NCI-H524 (cell line): ENCODE measurements around the gene SHISAL1.
"Not testable (repeated sequence)": the region's sequence is repeated elsewhere in the genome, so short reads cannot be mapped to it uniquely, and the experiment has no call there.

Source experiments
- DNase-seq, 2 experiments: peaks; one replicate each; lab custom pipeline; 2025; lab: John Stamatoyannopoulos, UW

The SHISAL1 gene

DNA sequence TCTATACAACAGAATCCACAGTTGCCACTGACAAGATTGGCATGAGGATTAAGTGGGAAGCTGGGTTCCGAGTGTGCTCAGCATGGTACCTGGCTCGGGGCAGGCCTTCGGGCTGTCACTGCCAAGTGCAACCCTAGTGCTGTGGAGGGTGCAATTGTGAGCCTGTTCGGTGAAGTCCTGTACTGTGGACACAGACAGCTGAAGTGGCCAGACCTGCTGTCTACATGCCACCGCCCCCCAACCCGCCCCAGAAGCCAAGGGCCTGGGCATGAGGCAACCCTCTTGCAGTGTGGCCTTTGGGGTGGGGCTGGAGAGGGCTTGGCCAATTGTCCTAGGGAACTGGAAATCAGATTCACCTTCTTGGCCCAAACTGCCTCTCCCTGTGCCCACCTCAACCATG is 15.6 kb upstream of the SHISAL1 start:
- no peak for DNase-seq

DNA sequence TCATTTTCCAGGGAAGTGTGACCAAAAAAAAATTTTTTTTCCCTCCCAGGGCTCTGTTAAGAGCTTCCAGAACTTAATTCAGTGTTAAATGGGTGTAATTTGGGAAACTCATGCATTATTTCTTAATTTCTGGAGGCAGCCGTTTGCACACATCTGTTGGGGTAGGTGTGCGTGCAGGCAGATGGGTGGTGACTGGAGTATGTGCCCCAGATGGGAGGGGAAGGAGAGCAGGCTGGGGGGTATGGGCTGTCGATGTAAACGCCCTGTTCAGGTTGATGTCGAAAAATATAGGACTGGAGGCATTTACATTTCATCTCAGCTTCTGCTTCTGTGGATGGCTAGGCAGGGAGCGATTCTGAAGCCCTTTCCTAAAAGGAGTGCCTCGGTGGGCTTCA is 13.7 kb upstream of the SHISAL1 start:
- DNase-seq = peak; percentile 68 to 83

DNA sequence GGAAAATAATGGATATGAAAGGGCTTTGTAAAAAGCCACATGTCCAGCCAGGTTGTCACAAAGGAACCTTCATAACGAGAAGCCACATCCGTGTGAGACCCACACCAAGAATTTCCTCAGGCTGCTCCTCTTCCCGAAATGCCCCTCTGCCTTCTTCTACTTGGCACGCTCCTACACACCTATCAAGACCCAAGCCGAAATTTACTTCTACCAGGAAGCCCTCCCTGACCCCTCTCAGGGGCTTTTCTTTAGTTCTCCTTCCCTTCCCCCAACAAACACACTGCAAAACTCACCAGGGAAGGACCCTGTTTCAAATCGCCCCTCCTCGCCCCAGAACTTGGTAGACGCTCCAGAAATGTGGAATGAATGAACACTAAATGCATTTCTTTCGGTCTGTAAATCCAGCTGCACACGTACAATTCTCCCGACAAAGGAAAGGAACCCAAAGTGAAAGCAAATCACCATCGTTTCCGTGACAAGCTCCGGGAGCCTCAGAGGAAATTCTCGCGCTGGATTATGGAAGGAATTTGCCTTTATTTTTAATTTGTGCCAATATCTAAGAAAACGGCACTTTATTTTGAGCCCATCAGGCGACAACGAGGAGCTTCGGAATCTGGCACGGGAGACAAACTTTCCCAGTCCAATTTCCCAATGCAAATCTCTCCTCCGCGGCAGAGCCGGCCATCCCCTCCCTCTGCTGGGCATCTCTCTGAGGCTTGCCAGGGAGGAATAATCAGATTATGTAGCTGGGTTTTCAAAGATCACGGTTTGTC is 13.2 kb upstream of the SHISAL1 start:
- DNase-seq = peak; percentile 68 to 70

DNA sequence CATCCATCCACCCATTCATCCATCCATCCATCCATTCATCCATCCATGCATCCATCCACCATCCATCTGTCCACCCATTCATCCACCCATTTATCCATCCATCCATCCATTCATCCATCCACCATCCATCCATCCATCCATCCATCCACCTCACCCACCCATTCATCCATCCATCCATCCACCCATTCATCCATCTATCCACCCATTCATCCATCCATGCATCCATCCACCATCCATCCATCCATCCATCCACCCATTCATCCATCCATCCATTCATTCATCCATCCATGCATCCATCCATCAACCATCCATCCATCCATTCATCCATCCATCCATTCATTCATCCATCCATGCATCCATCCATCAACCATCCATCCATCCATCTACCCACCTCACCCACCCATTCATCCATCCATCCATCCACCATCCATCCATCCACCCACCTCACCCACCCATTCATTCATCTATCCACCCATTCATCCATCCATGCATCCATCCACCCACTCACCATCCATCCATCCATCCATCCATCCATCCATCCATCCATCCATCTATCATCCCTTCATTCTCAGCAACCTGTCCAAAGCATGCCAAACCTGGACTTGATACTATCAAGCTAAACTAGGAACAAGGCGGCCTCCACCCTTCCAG is 10.5 kb upstream of the SHISAL1 start:
- not testable (repeated sequence) for DNase-seq

DNA sequence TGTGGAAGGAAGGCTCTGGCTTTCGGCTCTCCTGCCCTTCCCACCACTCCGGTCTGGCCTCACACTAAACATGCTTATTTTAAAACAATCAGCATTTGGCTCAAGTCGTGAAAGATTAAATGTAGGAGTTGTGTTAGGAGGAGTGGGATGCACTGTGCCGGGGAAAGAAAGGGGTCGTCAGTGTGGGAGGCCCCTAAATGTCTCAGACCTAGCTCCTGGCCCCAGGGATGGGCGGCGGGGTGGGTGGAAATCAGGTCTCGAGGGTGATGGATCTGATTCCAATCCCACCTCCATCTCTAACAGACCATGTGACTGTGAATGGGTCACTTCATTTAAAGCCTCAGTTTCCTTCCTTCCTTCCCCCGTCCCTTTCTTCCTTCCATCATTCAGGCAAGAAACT is 6.9 kb upstream of the SHISAL1 start:
- DNase-seq = no peak

DNA sequence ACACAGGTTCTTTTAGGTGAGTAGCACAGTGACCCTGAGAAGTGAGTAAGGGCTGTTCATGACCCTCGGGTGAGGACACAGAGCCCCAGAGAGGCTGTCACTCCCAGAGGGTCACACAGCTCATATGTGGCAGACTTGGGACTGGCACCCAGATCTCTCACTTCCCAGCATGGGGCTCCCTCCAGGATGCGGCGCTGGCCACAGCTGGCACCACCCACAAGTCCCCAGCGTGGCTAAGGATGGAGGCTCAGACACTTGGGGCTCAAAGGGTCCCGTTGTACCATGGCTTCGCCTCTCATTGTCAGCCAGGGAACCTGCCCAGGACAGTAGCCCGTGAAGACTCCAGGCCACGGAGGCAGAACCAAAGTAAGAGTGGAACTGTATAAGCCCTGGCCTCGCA is 6.0 kb upstream of the SHISAL1 start:
- no peak for DNase-seq

DNA sequence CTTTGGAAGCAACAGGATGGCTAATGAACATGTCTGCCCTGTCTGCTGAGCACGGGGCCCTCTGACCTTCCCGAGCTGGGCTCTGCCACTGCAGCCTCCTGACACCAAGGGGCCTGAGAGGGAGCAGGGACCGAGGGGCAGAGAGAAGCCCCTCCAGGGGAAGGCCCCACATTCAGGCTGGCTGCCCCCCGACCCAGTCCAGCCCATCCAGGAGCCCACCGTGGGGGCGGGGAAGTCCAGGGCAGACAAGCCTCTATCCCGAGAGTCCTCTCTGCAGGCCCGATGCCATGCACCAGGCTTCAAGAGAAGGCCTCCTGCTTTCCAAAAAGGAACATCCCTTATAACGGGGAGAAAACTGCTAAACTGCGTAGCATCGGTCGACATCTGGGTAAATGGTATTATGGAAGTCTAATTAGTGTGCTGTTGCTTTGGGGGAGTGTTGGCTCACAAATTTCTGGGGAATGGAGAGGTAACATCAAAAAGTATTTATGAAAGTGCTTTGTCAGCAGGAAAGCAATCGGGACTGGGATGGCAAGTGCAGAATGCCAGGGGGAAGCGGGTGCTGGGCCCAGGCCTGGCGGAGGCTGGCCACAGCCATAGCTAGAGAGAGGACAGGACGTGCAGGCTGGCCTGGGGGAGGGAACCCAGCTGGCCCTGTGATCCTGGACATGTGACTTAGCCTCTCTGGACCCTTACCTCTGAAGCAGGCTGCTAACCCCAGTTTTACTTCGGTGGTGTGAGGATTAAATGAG is 5.3 kb upstream of the SHISAL1 start:
- DNase-seq = no peak

DNA sequence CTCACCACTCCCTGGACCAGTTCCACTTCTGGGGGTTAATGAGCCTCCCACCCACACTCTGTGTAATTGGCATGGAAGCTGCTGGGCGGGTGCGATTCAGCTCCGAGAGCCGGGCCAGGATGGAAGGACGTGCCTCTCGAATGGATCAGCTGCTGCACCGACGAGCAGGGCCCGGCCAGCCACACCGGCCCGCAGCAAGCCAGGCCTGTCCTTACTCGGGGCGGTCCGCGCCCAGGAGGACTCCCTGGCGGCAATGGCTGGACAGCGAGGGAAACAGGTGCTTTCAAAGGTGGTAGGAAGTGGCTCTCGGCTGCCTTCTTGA is 4.3 kb upstream of the SHISAL1 start:
- no peak for DNase-seq

DNA sequence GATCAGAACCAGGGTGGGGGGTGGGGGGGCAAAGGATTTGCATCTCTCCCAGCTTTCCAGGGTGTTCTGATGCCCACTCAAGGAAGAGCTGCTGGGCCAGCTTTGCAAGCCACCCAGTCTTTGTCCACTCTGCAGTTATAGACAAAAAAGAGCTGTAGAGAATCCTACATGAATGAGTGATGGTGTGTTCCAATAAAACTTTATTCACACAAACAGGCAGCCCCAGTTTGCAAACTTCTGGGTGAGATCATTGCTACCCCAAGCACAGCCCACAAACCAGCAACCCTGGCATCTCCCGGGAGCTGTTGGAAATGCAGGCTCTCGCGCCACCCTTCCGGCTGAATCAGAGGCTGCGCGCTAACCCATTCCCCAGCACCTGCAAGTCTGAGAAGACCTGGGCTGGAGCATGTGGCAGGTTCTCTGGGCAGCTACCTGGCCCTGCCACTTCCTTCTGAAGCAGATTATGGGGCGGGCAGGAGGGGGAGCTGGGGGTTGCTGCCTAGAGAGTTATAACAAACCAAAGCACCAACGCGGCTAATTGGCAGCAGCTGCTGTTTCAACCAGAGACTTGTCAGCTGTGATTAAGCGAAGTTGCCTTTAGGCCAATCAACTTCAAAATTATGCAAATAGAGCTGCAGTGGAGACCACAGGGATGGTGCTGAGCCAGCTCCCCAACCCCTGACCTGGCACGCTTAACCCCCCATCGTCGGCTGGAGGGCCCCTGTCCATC is 3.8 kb upstream of the SHISAL1 start:
- peak in 1 of 2 experiments; percentile 52 for DNase-seq

DNA sequence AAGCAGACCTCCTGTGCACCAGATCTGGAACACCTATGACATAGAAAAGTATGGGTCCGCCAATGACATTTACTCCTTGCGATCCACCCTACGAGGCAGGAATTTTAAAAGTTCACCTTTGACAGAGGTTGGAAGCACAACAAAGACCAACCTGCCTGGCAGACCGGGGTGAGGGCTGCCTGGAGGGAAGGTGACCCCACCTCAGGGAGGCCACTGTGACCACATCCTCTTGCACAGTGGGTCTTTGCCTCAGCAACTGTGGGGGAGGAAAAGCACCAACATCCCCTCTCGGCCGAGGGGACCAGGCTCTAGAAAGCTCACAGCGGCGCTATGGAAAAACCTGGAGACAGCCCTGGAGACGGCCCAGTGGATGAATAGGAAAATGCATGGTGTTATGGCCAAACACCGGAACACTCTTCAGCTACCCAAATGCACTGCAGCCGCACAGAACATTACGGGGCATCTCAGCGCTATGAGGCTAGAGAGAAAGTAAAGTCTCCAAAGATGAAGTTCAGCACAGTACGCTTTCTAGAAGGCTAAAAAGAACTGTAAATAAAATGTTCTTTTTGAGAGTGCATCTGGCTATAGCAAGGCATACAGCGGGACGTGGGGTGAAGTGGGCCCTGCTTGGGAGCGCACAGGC is 1.8 kb upstream of the SHISAL1 start:
- no peak for DNase-seq

DNA sequence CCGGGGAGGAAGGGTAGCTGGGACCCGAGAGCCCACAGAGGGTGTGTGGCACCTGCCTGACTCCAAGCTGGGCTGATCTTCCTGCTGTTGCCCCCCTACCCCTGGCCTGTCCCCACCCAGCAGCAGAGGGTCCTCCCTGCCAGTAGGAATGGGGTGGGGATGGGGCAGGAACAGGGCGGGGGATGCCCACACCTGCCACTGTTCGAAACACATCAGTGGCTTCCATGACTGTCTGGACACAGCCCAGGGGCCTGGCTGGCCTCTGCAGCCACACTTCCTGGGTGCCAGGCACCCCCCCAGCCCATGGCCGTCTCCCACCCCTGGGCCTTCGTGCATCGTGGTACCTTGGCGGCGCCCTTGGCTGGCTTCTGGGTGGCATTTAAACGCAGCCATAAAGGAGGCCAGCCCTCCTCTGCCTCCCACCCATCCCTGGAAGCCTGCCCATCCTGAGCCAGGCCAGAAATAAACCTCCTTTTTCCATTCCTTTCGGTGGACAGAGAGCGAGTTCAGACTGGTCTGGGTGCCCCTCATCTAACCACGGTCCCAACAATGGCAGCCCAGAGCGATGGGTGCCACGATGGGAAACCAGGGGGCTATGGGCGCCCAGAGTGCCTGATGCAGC is 745 bp upstream of the SHISAL1 start:
- no peak for DNase-seq

DNA sequence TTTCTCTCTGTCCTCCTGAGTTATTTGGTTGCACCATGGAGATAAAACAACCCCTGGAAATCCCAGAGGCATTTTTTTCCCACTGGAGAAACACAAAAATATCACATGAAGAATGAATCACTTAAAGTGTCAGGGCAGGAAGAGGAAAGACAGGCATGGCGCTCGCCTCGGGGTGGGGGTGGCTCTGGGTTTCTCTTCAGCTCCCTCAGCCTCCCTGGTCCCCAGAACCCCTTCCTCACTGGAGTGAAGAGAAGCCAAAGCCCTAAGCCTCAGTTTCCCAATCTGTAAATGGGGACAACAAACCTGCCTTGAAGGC is 938 bp downstream of the SHISAL1 start:
- no peak for DNase-seq

DNA sequence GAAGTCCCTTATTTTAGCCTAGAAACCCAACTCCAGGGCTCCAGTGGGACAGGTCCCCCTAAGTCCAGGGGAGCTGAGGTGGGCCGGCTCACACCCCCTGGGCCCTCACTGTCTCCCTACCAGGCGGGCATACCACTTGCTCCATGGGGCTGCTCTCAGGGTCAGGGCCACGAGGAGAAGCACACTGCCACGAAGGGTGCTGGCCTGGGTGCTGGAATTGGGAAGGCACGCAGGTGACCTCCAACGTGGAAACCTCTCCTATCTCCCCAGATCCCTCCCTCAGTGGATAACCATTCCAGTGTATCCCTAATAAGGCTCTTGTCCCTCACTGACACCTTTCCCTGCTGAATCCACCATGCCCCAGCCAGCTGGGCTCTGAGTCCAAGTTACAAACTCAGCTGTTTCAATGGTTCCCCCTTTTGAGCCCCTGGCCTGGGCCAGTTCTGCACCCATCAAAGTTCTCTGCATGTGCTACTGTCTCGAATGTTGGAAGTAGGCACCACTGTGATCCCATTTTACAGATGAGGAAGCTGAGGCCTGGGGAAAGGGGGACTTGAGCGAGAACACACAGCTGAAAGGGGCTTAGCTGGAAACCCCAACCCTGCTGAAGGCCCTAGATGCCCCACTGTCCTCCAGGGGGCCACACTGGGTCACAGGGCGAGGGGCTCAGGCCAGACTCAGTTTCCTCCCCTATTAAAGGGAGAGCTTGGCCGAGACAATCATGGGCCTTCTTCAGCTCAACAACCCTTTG is 1.5 kb downstream of the SHISAL1 start:
- no peak for DNase-seq

DNA sequence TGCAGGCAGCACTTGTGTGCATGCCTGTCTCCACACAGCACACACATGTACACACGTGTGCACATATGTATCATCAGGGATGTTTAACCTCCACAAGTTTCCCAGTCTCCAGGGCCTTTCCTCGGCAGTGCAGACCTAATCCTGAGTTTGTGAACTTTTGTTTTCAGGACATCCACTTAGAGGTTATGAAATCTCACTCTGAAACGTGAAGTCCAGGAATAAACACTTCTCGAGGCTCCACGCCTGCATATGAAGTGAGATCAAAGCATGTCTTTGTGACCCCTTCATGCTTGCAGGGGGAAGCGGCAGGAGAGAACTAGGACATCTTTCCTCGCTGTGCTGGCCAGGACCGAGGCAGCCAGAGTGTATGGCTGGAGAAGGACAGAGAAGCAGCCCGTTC is 3.1 kb downstream of the SHISAL1 start:
- no peak for DNase-seq

DNA sequence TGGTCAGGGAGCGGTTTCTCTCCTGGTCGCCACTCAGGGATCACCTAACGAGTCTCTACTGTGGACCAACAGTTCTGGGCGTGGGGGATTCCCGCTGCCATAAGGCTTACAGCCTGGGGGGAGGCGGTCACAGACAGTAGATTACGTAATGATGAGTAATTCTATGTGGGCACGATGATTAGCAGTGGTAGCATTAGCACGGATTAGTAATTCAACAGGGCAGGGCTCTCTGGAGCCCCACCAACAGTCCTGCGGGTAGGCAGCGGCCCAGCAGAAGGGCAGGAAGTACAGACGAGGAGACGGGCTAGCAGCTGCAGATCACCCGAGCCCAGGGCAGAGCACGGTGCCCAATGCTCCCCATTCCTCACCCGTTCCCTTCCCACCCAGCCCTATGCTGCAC is 3.6 kb downstream of the SHISAL1 start:
- peak; percentile 60 to 91 for DNase-seq

DNA sequence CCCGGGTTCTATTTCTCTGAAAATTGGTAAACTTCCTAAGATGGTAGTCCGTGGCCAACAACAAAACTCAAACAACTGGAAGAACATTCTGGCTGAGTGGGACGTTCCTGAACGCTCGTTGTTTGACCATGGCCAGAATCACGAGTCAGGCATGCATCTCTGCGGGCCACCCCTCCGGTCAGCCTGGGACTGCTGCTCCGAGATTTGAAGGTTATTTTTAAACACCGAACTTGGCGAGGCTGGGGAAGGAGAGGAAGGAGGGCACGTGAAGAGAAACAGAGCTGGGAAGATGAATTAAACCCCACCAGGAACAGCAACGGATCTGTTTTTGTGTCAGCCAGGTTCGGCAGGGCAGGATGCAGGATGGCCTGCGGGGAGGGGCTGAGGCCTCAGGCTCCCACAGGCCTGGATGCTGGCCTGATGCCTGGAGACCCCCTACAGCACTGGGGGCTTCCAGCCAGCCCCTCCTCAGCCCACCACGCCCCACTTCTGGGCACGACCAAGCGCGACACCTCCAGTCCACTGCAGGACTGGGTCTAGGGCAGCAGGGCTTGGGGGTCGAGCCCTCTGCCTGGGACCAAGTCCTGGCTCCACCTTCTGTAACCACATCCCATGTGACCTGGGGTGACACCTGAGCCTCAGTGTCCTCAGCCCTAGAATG is 5.1 kb downstream of the SHISAL1 start:
- DNase-seq = no peak

DNA sequence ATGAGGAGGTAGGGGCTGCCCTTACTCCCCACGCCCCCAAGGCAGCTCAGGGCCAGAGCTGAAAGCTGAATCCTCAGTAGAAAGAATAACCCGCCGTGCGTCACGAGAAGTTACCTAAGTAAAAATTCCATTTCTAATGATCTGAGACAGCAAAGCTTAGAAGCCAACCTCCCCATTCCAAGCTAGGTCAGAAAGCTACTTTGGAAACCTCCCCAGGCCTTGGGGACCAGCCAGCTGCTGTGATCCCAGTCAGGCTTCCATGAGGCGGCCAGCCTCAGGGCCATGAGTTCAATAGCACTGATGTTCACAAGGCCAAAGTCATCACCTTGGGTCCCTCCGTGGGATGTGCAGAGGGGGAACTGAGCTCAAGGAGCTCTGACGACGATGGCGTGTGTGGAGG is 6.9 kb downstream of the SHISAL1 start:
- no peak for DNase-seq

DNA sequence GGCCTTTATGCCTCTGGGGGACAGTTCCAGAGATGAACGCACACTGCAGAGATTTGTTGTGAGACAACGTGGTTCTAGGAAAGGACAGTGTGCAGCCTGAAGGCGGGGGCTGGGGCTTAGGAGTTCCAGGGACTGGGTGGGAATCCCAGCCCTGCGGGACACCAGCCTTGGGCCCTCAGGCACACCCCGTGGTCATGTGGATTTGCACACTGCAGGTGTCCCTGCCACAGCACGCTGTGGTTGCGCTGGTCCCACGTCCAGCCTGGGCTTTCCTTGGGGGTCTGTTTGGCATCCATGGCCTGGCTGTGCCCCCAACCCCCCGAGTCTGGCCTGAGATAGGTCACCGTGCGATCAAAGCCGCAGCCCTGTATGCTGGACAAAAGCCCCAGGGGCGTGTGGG is 7.3 kb downstream of the SHISAL1 start:
- no peak for DNase-seq

DNA sequence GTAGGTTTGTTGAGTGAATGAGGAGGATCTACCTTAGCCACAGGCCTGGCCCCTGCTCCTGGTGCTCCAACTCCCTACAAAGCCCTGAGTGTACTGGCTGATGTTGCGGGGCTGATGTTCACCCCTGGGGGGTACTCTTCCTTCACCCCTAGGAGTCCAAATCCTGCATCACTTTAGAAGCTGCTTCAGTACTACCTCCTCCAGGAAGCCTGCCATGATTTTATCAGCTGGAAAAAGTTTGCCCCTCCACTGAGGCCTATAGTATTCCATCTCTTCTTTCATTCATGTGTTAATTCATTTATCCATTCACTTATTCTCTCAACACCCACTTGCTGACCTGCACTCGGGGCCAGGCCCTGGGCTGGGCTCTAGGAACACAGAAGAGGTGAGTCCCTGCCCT is 7.8 kb downstream of the SHISAL1 start:
- DNase-seq = no peak

DNA sequence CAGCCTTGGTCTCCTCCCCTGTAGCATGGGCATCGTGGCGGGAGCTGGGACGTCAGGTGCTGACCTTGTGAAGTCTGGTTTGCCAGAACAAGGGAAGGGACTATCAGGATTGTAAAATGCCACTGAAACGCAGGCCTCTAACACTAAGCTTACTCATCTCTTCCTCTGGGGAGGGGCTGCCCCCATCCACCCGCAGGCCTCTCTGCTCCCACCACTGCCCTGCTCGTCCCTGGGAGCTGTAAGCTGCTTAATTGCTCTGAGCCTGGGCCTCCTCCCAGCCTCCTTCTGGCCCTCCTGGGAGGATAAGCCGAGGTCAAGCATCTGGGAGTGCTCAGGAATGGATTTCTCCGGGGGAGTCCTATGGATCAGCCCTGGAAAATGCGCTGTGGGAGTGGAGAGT is 8.4 kb downstream of the SHISAL1 start:
- peak; percentile 38 to 69 for DNase-seq

DNA sequence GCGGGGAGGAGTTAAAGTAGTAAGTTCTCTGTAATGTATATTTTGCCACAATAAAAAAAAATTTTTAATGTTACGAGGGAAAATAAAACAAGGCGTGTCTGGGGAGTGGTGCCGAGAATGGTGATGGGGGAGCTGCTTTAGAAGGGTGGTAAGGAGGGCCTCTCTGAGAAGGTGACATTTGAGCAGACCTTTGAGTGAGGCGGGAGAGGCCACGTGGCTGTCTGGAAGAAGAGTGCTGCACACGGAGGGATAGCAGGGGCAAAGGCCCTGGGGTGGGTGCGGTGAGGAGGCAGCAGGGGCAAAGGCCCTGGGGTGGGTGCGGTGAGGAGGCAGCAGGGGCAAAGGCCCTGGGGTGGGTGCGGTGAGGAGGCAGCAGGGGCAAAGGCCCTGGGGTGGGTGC is 10.4 kb downstream of the SHISAL1 start:
- not testable (repeated sequence) for DNase-seq
